HepG2 (cell line): ENCODE measurements around the gene KCNE4. TPM values are rescaled to one million over a fixed set of nuclear protein-coding genes. Genes with fewer than 3 reads are reported as not detected.

Experiments
- HMG20B ChIP-seq: conservative IDR thresholded peaks from 2 replicates; pipeline ENCODE4 v1.6.1; 2016; ENCODE audit warnings: missing genetic modification reagents, missing compliant biosample characterization
- SP4 ChIP-seq: sonication (generic); formaldehyde crosslinking; IDR thresholded peaks from 2 replicates; pipeline ENCODE4 v1.8.1; 2023; ENCODE audit warnings: mild to moderate bottlenecking, missing genetic modification reagents
- TCF12 ChIP-seq, 2 experiments: fragments of 450-650 bp in 1 of 2; sonication (generic) in 1 of 2; formaldehyde crosslinking in 1 of 2; IDR thresholded peaks; 2 replicates each; pipeline versions ENCODE4 v1.6.1 to v1.8.0; 2017 to 2022; ENCODE audit warnings: antibody characterized with exemption in 1 of 2, mild to moderate bottlenecking in 1 of 2, missing genetic modification reagents in 1 of 2, moderate library complexity in 1 of 2
- ZBED4 ChIP-seq: sonication (generic); formaldehyde crosslinking; IDR thresholded peaks from 2 replicates; pipeline ENCODE4 v1.4.0; 2020; ENCODE audit warnings: missing genetic modification reagents, borderline replicate concordance
- ZNF280B ChIP-seq: sonication (generic); formaldehyde crosslinking; IDR thresholded peaks from 2 replicates; pipeline ENCODE4 v1.5.0; 2020; ENCODE audit warnings: missing genetic modification reagents, mild to moderate bottlenecking, borderline replicate concordance
- ZNF609 ChIP-seq: sonication (generic); formaldehyde crosslinking; IDR thresholded peaks from 2 replicates; pipeline ENCODE4 v1.4.0; 2020; ENCODE audit warnings: mild to moderate bottlenecking, missing genetic modification reagents, borderline replicate concordance
- polyA plus RNA-seq, 8 experiments: library from polyadenylated mRNA; depleted of rRNA in 3 of 8; stranded (reverse) in 7 of 8; unstranded in 1 of 8; fragments of >200 nt; fragmentation: Illumina TruSeq in 4 of 8; extraction: Trizol in 4 of 8; gene quantifications; 2 replicates each; pipeline versions ENCODE4 v1.2.1 to v1.2.3, GENCODE V29; 2011 to 2016; ENCODE audit warnings: low read depth in 4 of 8, missing spikeins in 1 of 8, mixed read lengths in 1 of 8; ENCODE audit not compliant: insufficient read depth in 1 of 8
- total RNA-seq, 5 experiments: library from RNA; depleted of rRNA; stranded (reverse); fragments of >200 nt; fragmentation: Illumina TruSeq; extraction: Trizol; gene quantifications; 2 replicates each; pipeline ENCODE4 v1.2.3, GENCODE V29; 2016; ENCODE audit warnings: low read depth in 1 of 5

The KCNE4 gene
- total and polyA plus RNA-seq, 2 of the 13 experiments (the other 11 are each of a cell fraction or from before 2014, with no cell fraction given), result not detected

GRCh38 chr2:223005496-223005895 is 46.5 kb upstream of the KCNE4 start (continued):
- TF ChIP-seq ZBED4 (CRISPR knock-in tag), result no peak
- no peak for TF ChIP-seq TCF12 (IDR thresholded peaks at IDR 0.05)
- TF ChIP-seq TCF12 (CRISPR knock-in tag; IDR thresholded peaks at IDR 0.05), result no peak
- no peak for TF ChIP-seq ZNF280B (CRISPR knock-in tag)
- TF ChIP-seq ZNF609 (CRISPR knock-in tag), result no peak
- no peak for TF ChIP-seq HMG20B
- no peak for TF ChIP-seq SP4
